CD4-positive, alpha-beta T cell treated with Interleukin-1 beta for 1 hour (primary cell): ENCODE measurements around the gene CDH20.
A peak's percentile ranks its signal among the peaks of the same experiment; 100 is the strongest.

Experiments
- DNase-seq, 2 donors: peaks; one replicate each; pipeline ENCODE4 v3.0.0-alpha.2; 2020 to 2022

The CDH20 gene

DNA sequence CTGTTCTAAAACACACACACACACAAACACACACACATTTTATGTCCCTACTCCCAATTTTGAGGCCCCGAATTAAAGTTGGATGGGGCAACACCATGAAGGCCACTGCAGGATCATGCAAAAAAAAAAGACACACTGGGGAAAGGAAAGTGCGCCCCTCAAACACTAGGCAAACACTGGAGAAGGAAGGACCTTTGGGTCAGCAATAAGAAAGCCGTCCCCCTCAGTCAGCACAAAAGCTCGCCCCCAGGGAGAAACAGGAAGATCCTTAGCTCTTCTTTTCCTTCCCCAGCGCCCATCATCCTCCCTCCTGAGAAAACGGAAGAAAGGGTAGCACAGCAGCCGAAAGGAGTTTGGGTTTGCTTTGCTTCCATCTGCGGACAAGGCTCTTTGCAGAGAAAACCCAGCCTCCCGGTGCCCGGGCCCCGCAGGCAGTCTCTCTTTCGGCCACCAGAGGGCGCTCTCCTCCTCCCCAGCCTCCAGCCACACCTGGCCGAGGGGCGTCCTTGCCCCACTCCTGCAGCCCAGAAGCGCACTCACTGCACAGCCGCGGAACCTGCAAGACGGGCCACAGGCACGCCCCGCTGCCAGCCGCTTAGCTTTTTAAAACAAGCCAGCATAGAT is 248.5 kb downstream of the CDH20 start:
- DNase-seq, result peak; percentile 43 to 54

DNA sequence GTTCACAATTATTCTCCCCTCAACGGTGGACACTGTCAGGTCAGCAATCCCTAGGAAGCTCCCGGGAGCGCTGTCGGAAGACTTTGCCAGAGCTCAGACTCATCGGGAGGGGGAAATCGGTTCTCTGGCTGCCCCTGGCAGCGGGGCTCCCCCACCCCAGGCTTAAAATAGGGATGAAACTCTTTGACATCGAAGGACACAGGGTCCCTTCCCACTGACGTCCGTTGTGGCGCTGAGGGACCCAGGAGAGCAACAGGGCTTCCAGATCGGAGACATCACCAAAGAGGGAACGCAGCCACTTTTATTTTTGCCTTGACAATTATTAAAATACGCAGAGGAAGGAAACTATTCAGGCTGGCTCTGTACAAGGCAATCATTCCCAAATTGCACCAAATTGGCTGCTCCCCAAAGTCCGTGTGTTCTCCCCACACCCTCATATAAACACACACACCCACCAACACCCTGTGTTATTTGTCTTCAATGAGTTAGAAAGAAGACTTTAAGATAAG is 249.0 kb downstream of the CDH20 start:
- DNase-seq, result no peak

GRCh38 chr18:61583548-61583947 is 250.3 kb downstream of the CDH20 start:
- DNase-seq, result no peak

DNA sequence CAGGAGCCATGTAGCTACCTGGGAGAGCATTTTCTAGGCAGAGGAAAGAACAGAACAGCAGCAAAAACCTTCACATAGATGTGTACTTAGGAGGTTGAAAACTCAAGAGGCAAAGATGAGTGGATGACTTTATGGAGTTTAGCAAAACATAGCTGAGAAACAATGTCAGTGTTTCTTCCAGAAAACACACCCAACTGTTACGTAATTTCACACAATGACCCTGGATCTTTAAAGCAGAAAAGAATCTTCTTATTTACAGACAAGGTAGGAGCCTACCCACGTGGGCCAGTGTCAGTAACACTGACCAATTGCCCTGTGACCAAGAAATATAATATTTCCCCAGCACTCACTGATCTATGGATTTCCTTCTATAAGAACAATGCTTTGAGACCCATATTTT is 254.6 kb downstream of the CDH20 start:
- DNase-seq, result no peak

- DNase-seq, result peak in 1 of 2 donors; percentile 38
Observed at GRCh38 chr18:61589053-61589723, 256.0 kb downstream of the CDH20 start.

DNA sequence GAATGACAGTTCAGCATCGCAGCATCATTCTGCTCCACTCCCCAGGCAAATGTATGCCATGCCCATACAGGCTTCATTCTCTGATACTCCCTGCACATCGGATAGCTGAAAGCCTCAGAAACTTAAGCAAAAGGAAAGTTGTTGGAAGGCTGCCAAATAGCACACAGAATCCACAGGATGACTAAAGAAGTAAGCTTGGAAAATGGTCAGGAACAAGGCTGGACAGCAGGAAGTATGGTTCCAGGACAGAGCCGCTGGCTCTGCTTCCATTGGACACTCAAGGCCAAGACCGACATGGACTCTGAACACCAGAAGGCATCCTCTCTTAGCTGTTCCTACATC is 256.5 kb downstream of the CDH20 start:
- no peak for DNase-seq

DNA sequence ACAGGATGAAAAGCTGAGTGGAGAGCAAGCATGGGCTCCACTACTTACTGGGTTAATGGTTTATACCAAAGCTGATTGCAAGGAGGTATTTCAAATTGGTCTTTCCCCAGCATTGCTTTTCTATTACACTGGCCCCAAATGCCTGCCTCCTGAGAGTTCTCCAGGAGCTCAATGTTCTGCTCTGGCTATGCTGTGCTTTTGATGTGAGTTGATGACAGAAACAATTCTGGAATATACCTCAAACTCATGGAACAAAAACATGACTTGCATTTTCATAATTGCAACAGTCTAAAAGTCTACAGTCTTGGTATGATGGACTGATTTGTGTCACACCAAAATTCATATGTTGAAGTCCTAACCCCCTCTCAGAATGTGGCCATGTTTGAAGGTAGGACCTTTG is 258.0 kb downstream of the CDH20 start:
- DNase-seq, result no peak

DNA sequence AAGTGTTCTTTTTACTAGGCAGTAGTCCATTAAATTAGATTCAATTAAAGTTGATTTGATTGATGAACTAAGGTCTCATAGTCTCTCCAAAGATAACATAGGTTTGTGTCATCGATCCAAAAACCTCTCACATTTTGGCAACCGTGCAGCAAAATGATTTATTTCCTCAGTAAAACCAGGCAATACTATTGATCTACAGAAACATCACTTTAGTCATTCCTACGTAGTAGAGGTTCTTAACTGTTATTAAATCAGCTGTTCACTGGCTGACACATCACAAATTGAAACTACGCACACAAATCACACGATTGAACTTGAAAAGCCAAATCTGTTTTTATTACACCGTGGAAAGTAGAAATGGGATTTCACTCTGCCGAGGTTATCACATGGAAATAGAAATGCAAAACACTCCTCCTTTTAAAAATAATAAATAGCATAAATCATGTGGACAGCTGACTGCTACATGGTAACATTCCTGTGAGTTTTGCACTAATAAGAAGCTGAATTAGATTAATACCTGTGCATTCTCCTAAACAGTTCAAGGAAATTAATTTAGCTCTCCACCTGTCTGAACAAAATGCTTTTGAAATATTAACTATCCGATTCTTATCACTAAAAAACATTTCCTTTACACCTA is 262.5 kb downstream of the CDH20 start:
- no peak for DNase-seq

DNA sequence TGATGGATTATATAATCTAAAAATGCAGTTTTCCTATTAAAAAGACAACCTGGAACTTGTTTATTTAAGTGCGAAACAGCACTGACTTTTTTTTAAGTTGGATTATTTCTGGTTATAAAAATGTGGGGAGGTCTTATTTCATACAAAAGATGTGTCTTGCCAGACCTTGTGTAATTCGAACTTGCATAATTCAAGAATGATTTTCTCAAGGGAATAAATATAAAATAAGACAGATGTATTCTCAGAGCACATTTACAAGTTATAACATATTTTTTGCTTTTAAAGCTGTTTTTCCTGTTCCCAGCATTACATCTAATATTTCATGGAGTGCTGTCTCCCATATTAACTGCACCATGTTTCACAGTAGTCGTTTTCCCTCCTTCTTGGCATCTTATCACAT is 263.1 kb downstream of the CDH20 start:
- no peak for DNase-seq

- no peak for DNase-seq
Observed at GRCh38 chr18:61597316-61597715, 264.1 kb downstream of the CDH20 start.

- no peak for DNase-seq
Observed at GRCh38 chr18:61600422-61600821, 267.2 kb downstream of the CDH20 start.

GRCh38 chr18:61602836-61603235 is 269.6 kb downstream of the CDH20 start:
- DNase-seq, result no peak
